Loucy (cell line): ENCODE measurements around the gene GALNT7.

Experiments used
- H2AFZ ChIP-seq: fragments of 200-600 bp; sonication (generic); 2 replicates; pipeline ENCODE4 v1.6.0; 2016; ENCODE audit warnings: antibody characterized with exemption, mild to moderate bottlenecking, low read length, moderate library complexity
- H3F3A ChIP-seq: fragments of 200-600 bp; 2 replicates; pipeline ENCODE4 v1.6.0; 2016; ENCODE audit warnings: antibody characterized with exemption, low read depth, mild to moderate bottlenecking
- H3K27me3 ChIP-seq: fragments of 200-600 bp; sonication (generic); 2 replicates; pipeline ENCODE4 v1.6.1; 2014; ENCODE audit warnings: low read length, mild to moderate bottlenecking; ENCODE audit not compliant: insufficient read depth, poor library complexity, severe bottlenecking
- H3K36me3 ChIP-seq: fragments of 200-600 bp; sonication (generic); 2 replicates; pipeline ENCODE4 v1.6.1; 2016; ENCODE audit warnings: low read length; ENCODE audit not compliant: insufficient read depth
- H3K4me1 ChIP-seq: fragments of 200-600 bp; sonication (generic); 2 replicates; pipeline ENCODE4 v1.5.1; 2014; ENCODE audit warnings: low read length, mild to moderate bottlenecking; ENCODE audit not compliant: insufficient read depth, poor library complexity, severe bottlenecking
- H3K4me2 ChIP-seq: fragments of 200-600 bp; sonication (generic); 2 replicates; pipeline ENCODE4 v1.6.0; 2014; ENCODE audit warnings: antibody characterized with exemption, low read length, low read depth, mild to moderate bottlenecking; ENCODE audit not compliant: poor library complexity, severe bottlenecking
- H3K4me3 ChIP-seq: fragments of 200-600 bp; sonication (generic); 2 replicates; pipeline ENCODE4 v1.5.1; 2014; ENCODE audit warnings: low read length, mild to moderate bottlenecking, mixed read lengths; ENCODE audit not compliant: poor library complexity, severe bottlenecking
- H3K79me2 ChIP-seq: fragments of 200-600 bp; sonication (generic); 2 replicates; pipeline ENCODE4 v1.6.1; 2014; ENCODE audit warnings: low read length; ENCODE audit not compliant: insufficient read depth
- H3K9ac ChIP-seq: fragments of 200-600 bp; sonication (generic); 2 replicates; pipeline ENCODE4 v1.6.0; 2014; ENCODE audit warnings: mild to moderate bottlenecking, low read depth, low read length, moderate library complexity; ENCODE audit not compliant: poor library complexity, severe bottlenecking
- H3K9me2 ChIP-seq: fragments of 200-600 bp; sonication (generic); replicated peaks from 2 replicates; pipeline ENCODE4 v1.6.1; 2016; ENCODE audit warnings: low read depth, low read length, mixed read lengths
- H3K9me3 ChIP-seq: fragments of 200-600 bp; sonication (generic); 2 replicates; pipeline ENCODE4 v1.6.1; 2014; ENCODE audit warnings: mild to moderate bottlenecking, antibody characterized with exemption, low read length, low read depth; ENCODE audit not compliant: insufficient read depth
- H4K20me1 ChIP-seq: fragments of 200-600 bp; sonication (generic); 2 replicates; pipeline ENCODE4 v1.6.0; 2014; ENCODE audit warnings: antibody characterized with exemption, low read length, mild to moderate bottlenecking; ENCODE audit not compliant: insufficient read depth, poor library complexity, severe bottlenecking
- CTCF ChIP-seq: fragments of 200-600 bp; sonication (generic); conservative IDR thresholded peaks from 2 replicates; pipeline ENCODE4 v1.5.1; 2014; ENCODE audit warnings: mild to moderate bottlenecking, antibody characterized with exemption, low read length
- EZH2phosphoT487 ChIP-seq: fragments of 200-600 bp; IDR thresholded peaks from 2 replicates; pipeline ENCODE4 v1.6.1; 2018; ENCODE audit warnings: antibody characterized with exemption, mild to moderate bottlenecking, moderate library complexity, borderline replicate concordance

Gene GALNT7

GRCh38 chr4:173370477-173371291 is 202.1 kb downstream of the GALNT7 start, which contains the start of gene SAP30:
TSS of gene SAP30 (plus strand) at chr4:173370954. CDS start at chr4:173371183, 229 bp downstream.
- Histone ChIP-seq H3K9ac (peak within 1 kb of the TSS; percentile 98), H3K36me3 (no peaks in the 10 kb centered on the region), H3K9me2 (no peaks in the 10 kb centered on the region), H4K20me1 (peaks cover 34% of the 10 kb centered on the region), H3K4me3 (peak within 1 kb of the TSS; percentile 98), H3K9me3 (no peaks in the 10 kb centered on the region), H3K27me3 (no peaks in the 10 kb centered on the region), H3K4me1 (peaks cover 51% of the 10 kb centered on the region), H3F3A (no peaks in the 10 kb centered on the region), H3K4me2 (peak within 1 kb of the TSS; percentile 94), H2AFZ (peak within 1 kb of the TSS; percentile 87), H3K79me2 (peaks cover 86% of the 10 kb centered on the region)
- no peak for TF ChIP-seq CTCF
- no peak for TF ChIP-seq EZH2phosphoT487

DNA sequence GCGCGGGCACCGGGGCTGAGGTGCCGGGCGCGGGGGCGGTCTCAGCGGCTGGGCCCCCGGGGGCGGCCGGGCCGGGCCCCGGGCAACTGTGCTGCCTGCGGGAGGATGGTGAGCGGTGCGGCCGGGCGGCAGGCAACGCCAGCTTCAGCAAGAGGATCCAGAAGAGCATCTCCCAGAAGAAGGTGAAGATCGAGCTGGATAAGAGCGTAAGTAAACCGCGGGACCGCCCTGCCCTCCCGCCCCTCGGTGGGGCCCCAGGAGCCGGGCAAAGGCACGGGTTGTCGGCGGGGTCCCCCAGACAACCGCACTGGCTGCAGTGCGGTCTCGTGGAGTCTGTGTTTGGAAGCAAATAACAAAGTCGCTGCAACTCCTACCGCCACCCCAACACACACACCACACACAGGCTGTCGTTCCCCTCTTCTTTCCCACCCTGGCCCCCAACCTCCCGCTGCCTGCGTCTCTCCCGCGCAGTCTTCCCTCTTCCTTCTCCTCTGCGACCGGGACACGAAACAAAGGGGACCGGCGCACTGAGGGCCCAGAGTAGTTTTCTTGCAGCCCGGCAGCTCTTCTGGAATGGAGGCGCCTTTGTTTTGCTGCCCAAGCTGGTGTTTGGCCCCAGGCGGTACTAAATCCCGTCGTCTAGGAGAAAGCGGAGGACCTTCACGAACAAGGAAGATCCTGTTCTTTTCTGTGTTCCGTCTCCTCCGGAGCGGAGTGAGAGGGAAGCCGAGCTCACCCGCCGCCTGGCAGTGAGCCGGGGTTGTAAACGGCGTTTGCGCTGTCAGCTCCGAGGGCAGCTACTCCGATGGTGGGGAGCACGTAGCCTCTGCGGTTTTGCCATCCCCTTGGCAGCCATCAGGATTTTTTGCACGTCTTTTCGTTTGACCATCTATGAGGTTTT is 202.9 kb downstream of the GALNT7 start:
- Histone ChIP-seq H3K4me3 (peak overlapping the region; percentile 98), H3K79me2 (peaks cover 85% of the 10 kb centered on the region), H3F3A (no peaks in the 10 kb centered on the region), H3K9ac (peak overlapping the region; percentile 98), H3K9me3 (no peaks in the 10 kb centered on the region), H3K36me3 (no peaks in the 10 kb centered on the region), H2AFZ (peak overlapping the region; percentile 69; the same call in 1 of the 2 replicates), H3K4me2 (peak overlapping the region; percentile 80), H3K9me2 (no peaks in the 10 kb centered on the region), H4K20me1 (peaks cover 40% of the 10 kb centered on the region), H3K4me1 (peaks cover 48% of the 10 kb centered on the region), H3K27me3 (no peaks in the 10 kb centered on the region)
- no peak for TF ChIP-seq EZH2phosphoT487
- TF ChIP-seq CTCF = no peak
